NT2/D1 (cell line): ENCODE results near the gene BCCIP.

Experiments
- SUZ12 ChIP-seq: IDR thresholded peaks from 2 replicates; pipeline ENCODE4 v1.6.1; 2011; ENCODE audit not compliant: insufficient read length, insufficient read depth; ENCODE audit errors: extremely low read depth
- YY1 ChIP-seq: IDR thresholded peaks from 2 replicates; pipeline ENCODE4 v1.6.1; 2011; ENCODE audit not compliant: insufficient read length, insufficient read depth
- ZNF274 ChIP-seq: IDR thresholded peaks from 2 replicates; pipeline ENCODE4 v1.6.1; 2011; ENCODE audit warnings: mild to moderate bottlenecking, low read depth, low read length

- TF ChIP-seq YY1 (no peak), SUZ12 (no peak), ZNF274 (no peak)
These were observed 15.6 kb downstream of the BCCIP start for GRCh38 chr10:125838802-125839575.
